ENCODE data around the gene C4B. TPM values are rescaled to one million over a fixed set of nuclear protein-coding genes. Genes with fewer than 3 reads are reported as not detected.
"Not testable (repeated sequence)": the region's sequence is repeated elsewhere in the genome, so short reads cannot be mapped to it uniquely, and the experiment has no call there.

Gene C4B
- total RNA-seq, 2 donors from 2014 or later, result 45.4 to 121 TPM

GRCh38 chr6:32012941-32013617 is 1.5 kb upstream of the C4B start:
- intact Hi-C loops (cut with DNase I); DNase-seq (ENCODE audit: low spot score): not testable (repeated sequence)

GRCh38 chr6:32013738-32014137 is 857 bp upstream of the C4B start:
- intact Hi-C loops (cut with DNase I); DNase-seq (ENCODE audit: low spot score): not testable (repeated sequence)

GRCh38 chr6:32022100-32022499 is 7.5 kb downstream of the C4B start:
- intact Hi-C loops (cut with DNase I); DNase-seq (ENCODE audit: low spot score): not testable (repeated sequence)

GRCh38 chr6:32028631-32029030 is 14.0 kb downstream of the C4B start:
- intact Hi-C loops (cut with DNase I), result not testable (repeated sequence)
- peak; percentile 15 for DNase-seq (ENCODE audit: low spot score)

GRCh38 chr6:32029553-32029952 is 15.0 kb downstream of the C4B start:
- intact Hi-C loops (cut with DNase I), result not testable (repeated sequence)
- peak; percentile 1 for DNase-seq (ENCODE audit: low spot score)

GRCh38 chr6:32035283-32036013 is 20.9 kb downstream of the C4B start:
- intact Hi-C loops (cut with DNase I); DNase-seq (ENCODE audit: low spot score): not testable (repeated sequence)

- intact Hi-C loops (cut with DNase I); DNase-seq (ENCODE audit: low spot score): not testable (repeated sequence)
Measured at GRCh38 chr6:32037136-32037535, 22.5 kb downstream of the C4B start.

- intact Hi-C loops (cut with DNase I); DNase-seq (ENCODE audit: low spot score): not testable (repeated sequence)
Measured at GRCh38 chr6:32037598-32038524, 23.3 kb downstream of the C4B start, which contains the start of gene CYP21A2. TSS of gene CYP21A2 (plus strand) at chr6:32038415. CDS start at chr6:32038423, 8 bp downstream.

DNA sequence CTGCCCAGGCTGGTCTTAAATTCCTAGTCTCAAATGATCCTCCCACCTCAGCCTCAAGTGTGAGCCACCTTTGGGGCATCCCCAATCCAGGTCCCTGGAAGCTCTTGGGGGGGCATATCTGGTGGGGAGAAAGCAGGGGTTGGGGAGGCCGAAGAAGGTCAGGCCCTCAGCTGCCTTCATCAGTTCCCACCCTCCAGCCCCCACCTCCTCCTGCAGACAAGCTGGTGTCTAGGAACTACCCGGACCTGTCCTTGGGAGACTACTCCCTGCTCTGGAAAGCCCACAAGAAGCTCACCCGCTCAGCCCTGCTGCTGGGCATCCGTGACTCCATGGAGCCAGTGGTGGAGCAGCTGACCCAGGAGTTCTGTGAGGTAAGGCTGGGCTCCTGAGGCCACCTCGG is 24.3 kb downstream of the C4B start:
- intact Hi-C loops (cut with DNase I); DNase-seq (ENCODE audit: low spot score): not testable (repeated sequence)

- intact Hi-C loops (cut with DNase I); DNase-seq (ENCODE audit: low spot score): not testable (repeated sequence)
Measured at GRCh38 chr6:32039321-32040274, 25.0 kb downstream of the C4B start.

- DNase-seq (ENCODE audit: low spot score); intact Hi-C loops (cut with DNase I): not testable (repeated sequence)
Measured at GRCh38 chr6:32040299-32041049, 25.9 kb downstream of the C4B start.

- intact Hi-C loops (cut with DNase I); DNase-seq (ENCODE audit: low spot score): not testable (repeated sequence)
Measured at GRCh38 chr6:32041050-32041321, 26.4 kb downstream of the C4B start.

DNA sequence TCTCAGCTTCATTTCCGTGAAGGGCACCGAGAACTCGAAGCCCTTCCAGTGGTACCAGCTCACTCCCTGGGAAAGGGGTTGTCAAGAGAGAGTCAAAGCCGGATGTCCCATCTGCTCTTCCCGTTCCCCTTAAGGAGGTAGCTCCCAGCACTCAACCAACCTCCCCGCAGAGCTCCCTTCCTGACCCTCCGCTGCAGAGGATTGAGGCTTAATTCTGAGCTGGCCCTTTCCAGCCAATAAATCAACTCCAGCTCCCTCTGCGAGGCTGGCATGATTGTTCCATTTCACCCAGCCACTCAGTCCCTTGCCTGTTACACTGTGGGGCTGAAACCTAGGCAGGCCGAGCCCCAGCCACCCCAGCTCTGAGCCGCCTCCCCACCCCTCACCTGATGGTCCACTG is 26.8 kb downstream of the C4B start:
- intact Hi-C loops (cut with DNase I); DNase-seq (ENCODE audit: low spot score): not testable (repeated sequence)

GRCh38 chr6:32042276-32042675 is 27.7 kb downstream of the C4B start:
- DNase-seq (ENCODE audit: low spot score); intact Hi-C loops (cut with DNase I): not testable (repeated sequence)

- DNase-seq (ENCODE audit: low spot score); intact Hi-C loops (cut with DNase I): not testable (repeated sequence)
Measured at GRCh38 chr6:32043589-32044380, 29.2 kb downstream of the C4B start.

DNA sequence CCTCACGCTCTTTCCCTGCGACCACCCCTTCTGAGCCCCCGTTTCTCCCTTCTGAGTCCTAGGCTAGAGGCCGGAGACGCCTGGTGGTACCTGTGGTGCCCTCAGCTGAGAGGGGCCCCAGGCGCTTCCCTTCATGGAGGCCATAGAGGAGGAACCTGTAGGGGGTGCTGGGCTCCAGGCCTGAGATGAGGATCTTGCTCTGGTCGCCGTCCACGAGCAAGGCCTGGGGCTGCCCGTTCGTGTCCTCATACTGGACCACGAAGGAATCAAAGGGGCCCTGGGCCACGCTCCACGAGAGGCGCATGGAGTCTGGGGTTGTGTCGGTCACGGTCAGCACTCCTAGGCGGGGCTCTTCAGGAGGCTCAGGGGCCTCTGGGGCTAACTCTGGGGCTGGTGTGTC is 30.3 kb downstream of the C4B start:
- intact Hi-C loops (cut with DNase I); DNase-seq (ENCODE audit: low spot score): not testable (repeated sequence)

DNA sequence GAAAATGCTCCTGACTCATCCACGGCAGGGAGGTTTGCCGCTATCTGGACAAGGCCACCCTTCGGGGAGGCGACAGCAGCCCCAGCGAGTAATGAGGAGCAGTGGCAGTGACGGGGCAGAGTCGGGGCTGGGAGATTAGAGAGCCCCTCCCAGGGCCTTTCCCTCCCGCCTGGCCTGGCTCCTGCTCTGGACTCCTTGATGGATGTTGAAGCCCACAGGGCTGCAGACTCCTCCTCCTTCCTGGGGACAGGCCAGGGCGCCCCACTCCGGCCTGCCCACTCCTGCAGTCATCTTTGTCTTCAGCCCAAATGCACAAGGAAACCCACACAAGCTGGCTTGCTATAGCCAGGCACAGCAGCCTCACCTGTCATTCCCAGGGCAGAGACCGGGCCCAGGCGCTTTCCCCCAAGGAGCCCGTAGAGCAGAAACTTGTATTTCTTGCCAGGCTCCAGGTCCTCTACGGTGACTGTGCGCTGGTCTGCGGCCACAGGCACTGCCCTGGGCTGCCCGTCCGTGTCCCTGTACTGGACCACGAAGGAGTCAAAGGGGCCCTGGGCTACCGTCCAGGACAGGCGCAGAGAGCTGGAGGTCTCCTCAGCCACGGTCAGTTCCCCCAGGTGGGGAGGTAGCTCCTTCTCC is 31.3 kb downstream of the C4B start:
- DNase-seq (ENCODE audit: low spot score), result peak; percentile 89
- intact Hi-C loops (cut with DNase I), result no loop called here

Data from posterior vena cava (tissue), 2 donors.